ENCODE measurements around the gene NDUFA12.

The NDUFA12 gene

GRCh38 chr12:94925206-94925605 is 78.3 kb downstream of the NDUFA12 start:
- TF ChIP-seq FOXM1 (IDR thresholded peaks at IDR 0.05; ENCODE audit: borderline replicate concordance, low read depth) (no peak), RAD21 (IDR thresholded peaks at IDR 0.05; ENCODE audit: low read depth) (no peak), CEBPB (IDR thresholded peaks at IDR 0.05) (no peak), USF1 (IDR thresholded peaks at IDR 0.05) (no peak), MAX (IDR thresholded peaks at IDR 0.05) (no peak), YY1 (IDR thresholded peaks at IDR 0.05; ENCODE audit: low read depth) (no peak), TEAD4 (IDR thresholded peaks at IDR 0.05) (no peak), ZBTB7A (IDR thresholded peaks at IDR 0.05; ENCODE audit: low read depth) (no peak), EGR1 (IDR thresholded peaks at IDR 0.05) (no peak), REST (IDR thresholded peaks at IDR 0.05; ENCODE audit: low read depth) (no peak), NFIC (IDR thresholded peaks at IDR 0.05) (no peak), CREB1 (IDR thresholded peaks at IDR 0.05; ENCODE audit: low read depth) (no peak), EP300 (IDR thresholded peaks at IDR 0.05; ENCODE audit: borderline replicate concordance) (no peak)

GRCh38 chr12:94922561-94922960 is 80.9 kb downstream of the NDUFA12 start:
- no peak for TF ChIP-seq TEAD4 (IDR thresholded peaks at IDR 0.05)
- no peak for TF ChIP-seq TCF12 (IDR thresholded peaks at IDR 0.05; ENCODE audit: low read depth)
- no peak for TF ChIP-seq CEBPB (IDR thresholded peaks at IDR 0.05)
- TF ChIP-seq NFIC (IDR thresholded peaks at IDR 0.05), result no peak

All from Ishikawa (cell line).